OCI-LY3 (cell line): ENCODE data around the gene NPFFR1.

Source experiments
- H2AFZ ChIP-seq: fragments of 200-600, 300-600 bp; shearing (Covaris generic); 2 replicates; pipeline ENCODE4 v1.6.0; 2014; ENCODE audit warnings: antibody characterized with exemption, low read depth, low read length
- H3K27ac ChIP-seq: fragments of 200-600, 300-600 bp; sonication (generic); 2 replicates; pipeline ENCODE4 v1.5.1; 2014; ENCODE audit warnings: mild to moderate bottlenecking, low read length, moderate library complexity, mixed read lengths
- H3K27me3 ChIP-seq: fragments of 200-600, 300-600 bp; sonication (generic); 2 replicates; pipeline ENCODE4 v1.6.1; 2014; ENCODE audit warnings: low read depth, low read length, mixed read lengths
- H3K36me3 ChIP-seq: fragments of 200-600, 300-600 bp; sonication (generic); replicated peaks from 2 replicates; pipeline ENCODE3; 2014; ENCODE audit warnings: low read depth, low read length, mixed read lengths
- H3K4me1 ChIP-seq: fragments of 300-600, 200-600 bp; sonication (generic); 2 replicates; pipeline ENCODE4 v1.6.1; 2014; ENCODE audit warnings: low read length, mixed read lengths
- H3K4me2 ChIP-seq: fragments of 200-600, 300-600 bp; sonication (generic); 2 replicates; pipeline ENCODE4 v1.6.1; 2014; ENCODE audit warnings: low read length, mixed read lengths
- H3K4me3 ChIP-seq: fragments of 300-600, 200-600 bp; sonication (generic); 2 replicates; pipeline ENCODE4 v1.5.1; 2014; ENCODE audit warnings: antibody characterized with exemption, mild to moderate bottlenecking, low read length, moderate library complexity
- H3K79me2 ChIP-seq: fragments of 300-600, 200-600 bp; shearing (Covaris generic); 2 replicates; pipeline ENCODE4 v1.6.1; 2014; ENCODE audit warnings: mild to moderate bottlenecking, low read length, mixed read lengths
- H3K9ac ChIP-seq: fragments of 300-600, 200-600 bp; shearing (Covaris generic); 2 replicates; pipeline ENCODE4 v1.6.0; 2014; ENCODE audit warnings: mild to moderate bottlenecking, low read length, moderate library complexity
- H3K9me3 ChIP-seq: fragments of 200-600, 300-600 bp; shearing (Covaris generic); 2 replicates; pipeline ENCODE4 v1.6.1; 2014; ENCODE audit warnings: low read length, mixed read lengths; ENCODE audit not compliant: insufficient read depth
- H4K20me1 ChIP-seq: fragments of 200-600, 300-600 bp; sonication (generic); 2 replicates; pipeline ENCODE4 v1.6.1; 2016; ENCODE audit warnings: low read length, mixed read lengths; ENCODE audit not compliant: insufficient read depth
- CTCF ChIP-seq: fragments of 200-600, 300-600 bp; sonication (generic); IDR thresholded peaks from 2 replicates; pipeline ENCODE4 v1.5.1; 2014; ENCODE audit warnings: antibody characterized with exemption, low read length, low read depth
- EZH2phosphoT487 ChIP-seq: fragments of 200-600 bp; shearing (Covaris generic); IDR thresholded peaks from 2 replicates; pipeline ENCODE4 v1.6.1; 2018; ENCODE audit warnings: antibody characterized with exemption, mixed run types, low read depth

NPFFR1 gene

GRCh38 chr10:70303730-70304129 lies 19.9 kb upstream of the NPFFR1 start:
- Histone ChIP-seq H3K4me1 (peaks cover 15% of the 10 kb centered on the region), H3K79me2 (no peaks in the 10 kb centered on the region), H3K27ac (no peak overlapping the region), H3K4me2 (no peak overlapping the region), H3K9ac (no peak overlapping the region), H3K4me3 (no peak overlapping the region), H3K27me3 (no peaks in the 10 kb centered on the region), H3K36me3 (no peaks in the 10 kb centered on the region), H4K20me1 (no peaks in the 10 kb centered on the region), H3K9me3 (no peaks in the 10 kb centered on the region), H2AFZ (no peak overlapping the region)
- TF ChIP-seq EZH2phosphoT487 (no peak), CTCF (no peak)

- Histone ChIP-seq H3K27ac (no peak overlapping the region), H3K4me3 (no peak overlapping the region), H3K79me2 (no peaks in the 10 kb centered on the region), H3K27me3 (no peaks in the 10 kb centered on the region), H3K4me2 (no peak overlapping the region), H3K9me3 (no peaks in the 10 kb centered on the region), H3K36me3 (no peaks in the 10 kb centered on the region), H4K20me1 (no peaks in the 10 kb centered on the region), H3K9ac (no peak overlapping the region), H2AFZ (no peak overlapping the region), H3K4me1 (peaks cover 15% of the 10 kb centered on the region)
- no peak for TF ChIP-seq EZH2phosphoT487
- TF ChIP-seq CTCF = no peak
Observed at GRCh38 chr10:70302292-70302691, 18.5 kb upstream of the NPFFR1 start.

DNA sequence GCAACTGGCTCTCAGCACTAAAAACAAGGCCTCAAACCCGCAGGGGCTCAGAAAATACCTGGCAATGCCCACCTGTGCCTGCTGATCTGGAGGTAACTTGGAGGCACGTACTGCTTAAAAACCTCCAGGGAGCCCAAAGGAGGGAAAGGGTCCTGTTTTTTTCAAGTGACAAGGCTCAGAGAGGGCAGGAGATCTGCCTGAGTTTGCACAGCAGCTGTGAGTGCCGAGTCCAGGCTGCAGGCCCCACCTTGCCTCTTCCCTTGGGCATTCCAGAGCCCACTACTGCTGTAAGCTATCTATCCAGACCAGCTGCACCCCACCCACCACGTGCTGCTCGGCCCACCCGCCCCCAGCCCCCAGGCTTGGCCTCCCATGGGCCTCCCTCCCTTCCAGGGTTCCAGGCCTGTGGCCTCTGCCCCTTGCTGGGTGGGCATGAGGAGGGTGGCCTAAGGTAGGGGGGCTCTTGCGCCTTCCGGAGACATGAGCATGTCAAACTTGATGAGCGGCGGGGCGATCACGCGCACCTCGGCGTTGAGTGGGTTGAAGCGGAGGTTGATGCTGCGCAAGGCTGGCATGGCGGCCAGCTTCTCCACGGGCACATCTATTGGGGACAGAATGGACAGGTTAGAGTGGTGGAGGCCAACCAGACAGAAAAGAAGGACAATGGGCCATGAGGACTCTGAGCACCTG lies 17.2 kb upstream of the NPFFR1 start:
- Histone ChIP-seq H3K9me3 (no peaks in the 10 kb centered on the region), H4K20me1 (no peaks in the 10 kb centered on the region), H3K4me3 (no peak overlapping the region), H3K27ac (no peak overlapping the region), H3K4me1 (peaks cover 7% of the 10 kb centered on the region), H3K79me2 (no peaks in the 10 kb centered on the region), H2AFZ (no peak overlapping the region), H3K4me2 (no peak overlapping the region), H3K9ac (no peak overlapping the region), H3K36me3 (no peaks in the 10 kb centered on the region), H3K27me3 (no peaks in the 10 kb centered on the region)
- TF ChIP-seq EZH2phosphoT487 = no peak
- no peak for TF ChIP-seq CTCF

- Histone ChIP-seq H3K79me2 (no peaks in the 10 kb centered on the region), H3K9ac (no peak overlapping the region), H2AFZ (no peak overlapping the region), H3K9me3 (no peaks in the 10 kb centered on the region), H3K4me2 (no peak overlapping the region), H4K20me1 (no peaks in the 10 kb centered on the region), H3K27ac (no peak overlapping the region), H3K4me1 (peaks cover 4% of the 10 kb centered on the region), H3K36me3 (no peaks in the 10 kb centered on the region), H3K27me3 (no peaks in the 10 kb centered on the region), H3K4me3 (no peak overlapping the region)
- TF ChIP-seq EZH2phosphoT487 = no peak
- TF ChIP-seq CTCF = no peak
Observed at GRCh38 chr10:70300461-70300860, 16.7 kb upstream of the NPFFR1 start.
